Esophagus (tissue), 2 donors: Measurements from ENCODE around the gene HNRNPDL. TPM values are rescaled to one million over a fixed set of nuclear protein-coding genes. Genes with fewer than 3 reads are reported as not detected.
"Not testable (repeated sequence)": the region's sequence is repeated elsewhere in the genome, so short reads cannot be mapped to it uniquely, and the experiment has no call there.

ENCODE experiments used
- H3K27ac ChIP-seq, 2 donors: one replicate each; pipeline ENCODE4 v1.5.1; 2013; ENCODE audit warnings: low read depth in 2 of 2, mild to moderate bottlenecking in 2 of 2, inconsistent platforms in 1 of 2, low read length in 1 of 2, moderate library complexity in 1 of 2
- H3K27me3 ChIP-seq, 2 donors: one replicate each; pipeline ENCODE4 v1.6.1; 2013; ENCODE audit warnings: low read length in 2 of 2, control low read depth in 1 of 2, mild to moderate bottlenecking in 1 of 2; ENCODE audit not compliant: insufficient read depth in 2 of 2, control insufficient read depth in 1 of 2
- H3K36me3 ChIP-seq, 2 donors: one replicate each; pipeline ENCODE4 v1.6.1; 2013; ENCODE audit warnings: low read length in 1 of 2; ENCODE audit not compliant: control insufficient read depth in 2 of 2, insufficient read depth in 2 of 2
- H3K4me1 ChIP-seq, 2 donors: one replicate each; pipeline ENCODE4 v1.6.1; 2013; ENCODE audit warnings: low read length in 1 of 2; ENCODE audit not compliant: control insufficient read depth in 2 of 2, insufficient read depth in 2 of 2
- H3K4me3 ChIP-seq, 2 donors: one replicate each; pipeline ENCODE4 v1.5.1; 2013; ENCODE audit warnings: low read length in 2 of 2, mild to moderate bottlenecking in 2 of 2, low read depth in 1 of 2, moderate library complexity in 1 of 2
- H3K9me3 ChIP-seq, 2 donors: one replicate each; pipeline ENCODE4 v1.6.1; 2013; ENCODE audit warnings: mild to moderate bottlenecking in 2 of 2, low read depth in 1 of 2, low read length in 1 of 2, moderate library complexity in 1 of 2; ENCODE audit not compliant: control insufficient read depth in 2 of 2, insufficient read depth in 1 of 2
- WGBS, 2 donors: extraction: QIAGEN DNeasy Blood & Tissue Kit; methylation state at CpG; one replicate each; pipeline ENCODE4 v1.1.7; 2013; 5-methylcytosine and 5-hydroxymethylcytosine counted together
- polyA plus RNA-seq, 2 donors: library from polyadenylated mRNA; stranded (reverse); fragments of 200-250 nt; gene quantifications; one replicate each; pipeline ENCODE4 v1.2.3, GENCODE V29; 2013
- donor health status: healthy with polysubstance abuse.
- donor health status: Bipolar disorder and iron deficiency.

Gene HNRNPDL
- 100 to 1,000 TPM; 163 to 226 TPM for polyA plus RNA-seq

DNA sequence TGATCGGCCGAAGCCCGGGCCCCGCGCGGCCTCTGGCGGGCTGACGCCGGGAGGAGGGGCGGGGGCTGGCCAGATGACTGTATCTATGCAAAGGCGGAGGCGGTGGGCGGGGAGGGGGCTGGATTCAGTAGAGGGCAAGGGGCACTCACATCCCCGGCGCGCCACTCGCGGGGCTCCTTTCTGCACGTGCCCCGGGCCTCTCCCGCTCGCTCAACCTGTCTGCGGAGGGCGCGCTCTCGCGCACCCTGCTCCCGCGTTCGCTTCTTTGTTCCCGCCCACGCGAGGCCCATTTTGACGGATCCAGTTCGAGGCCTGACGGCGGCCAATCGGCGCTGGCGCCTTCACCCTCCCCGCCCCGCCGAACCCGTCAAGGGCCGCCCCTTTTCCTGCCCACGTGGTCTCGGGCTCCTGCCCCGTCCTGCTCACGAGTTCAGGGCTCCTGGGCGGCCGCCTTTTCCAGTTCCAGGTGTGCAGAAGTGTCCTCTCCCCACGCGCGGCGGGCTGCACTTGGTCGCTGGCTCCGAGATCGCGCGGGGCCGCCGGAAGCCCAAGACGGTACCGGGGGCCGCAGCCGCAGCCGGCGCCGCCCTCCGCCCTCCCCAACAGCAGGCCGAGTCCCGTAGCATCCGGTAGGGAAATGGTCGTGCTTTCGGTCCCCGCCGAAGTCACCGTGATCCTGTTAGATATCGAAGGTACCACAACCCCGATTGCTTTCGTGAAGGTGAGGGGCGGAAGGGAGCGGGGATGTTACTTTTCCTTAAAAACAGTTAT is at the start of gene HNRNPDL, which contains the start of gene ENOPH1:
TSS of gene HNRNPDL (minus strand) at position 270 of the 771 bp plus-strand sequence. CDS start 772 bp downstream, outside the sequence.
TSS of gene ENOPH1 (plus strand) at position 398 of the 771 bp plus-strand sequence. CDS start at position 638, 240 bp downstream.
- Histone ChIP-seq H3K4me1 (peaks cover 0 to 2% of the 10 kb centered on the region in 2 donors), H3K27ac (peak within 1 kb of the TSS; percentile 96 to 97), H3K9me3 (no peaks in the 10 kb centered on the region), H3K27me3 (no peaks in the 10 kb centered on the region), H3K4me3 (peak within 1 kb of the TSS; percentile 83 to 95), H3K36me3 (peaks cover 2 to 4% of the 10 kb centered on the region in 2 donors)
- WGBS, 2 donors, result 0% methylated on average over 75 to 83 of the region's 83 CpGs

DNA sequence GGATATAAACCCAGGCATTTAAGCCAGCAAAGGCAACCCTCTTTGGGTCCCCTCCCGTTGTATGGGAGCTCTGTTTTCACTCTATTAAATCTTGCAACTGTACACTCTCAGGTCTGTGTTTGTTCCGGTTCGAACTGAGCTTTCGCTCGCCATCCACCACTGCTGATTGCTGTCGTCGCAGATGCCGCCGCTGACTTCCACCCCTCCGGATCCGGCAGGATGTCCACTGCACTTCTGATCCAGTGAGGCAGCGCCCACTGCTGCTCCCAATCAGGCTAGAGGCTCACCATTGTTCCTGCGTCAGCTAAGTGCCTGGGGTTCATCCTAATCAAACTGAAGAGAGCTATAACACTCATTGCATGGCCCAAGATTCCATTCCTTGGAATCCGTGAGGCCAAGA is 49.3 kb upstream of the HNRNPDL start:
- Histone ChIP-seq H3K4me3 (no peak overlapping the region), H3K27ac (no peak overlapping the region), H3K9me3 (no peaks in the 10 kb centered on the region), H3K4me1 (no peaks in the 10 kb centered on the region), H3K27me3 (no peaks in the 10 kb centered on the region), H3K36me3 (no peaks in the 10 kb centered on the region)
- WGBS, 2 donors, result 95 to 96% methylated on average over 14 of the region's 14 CpGs

DNA sequence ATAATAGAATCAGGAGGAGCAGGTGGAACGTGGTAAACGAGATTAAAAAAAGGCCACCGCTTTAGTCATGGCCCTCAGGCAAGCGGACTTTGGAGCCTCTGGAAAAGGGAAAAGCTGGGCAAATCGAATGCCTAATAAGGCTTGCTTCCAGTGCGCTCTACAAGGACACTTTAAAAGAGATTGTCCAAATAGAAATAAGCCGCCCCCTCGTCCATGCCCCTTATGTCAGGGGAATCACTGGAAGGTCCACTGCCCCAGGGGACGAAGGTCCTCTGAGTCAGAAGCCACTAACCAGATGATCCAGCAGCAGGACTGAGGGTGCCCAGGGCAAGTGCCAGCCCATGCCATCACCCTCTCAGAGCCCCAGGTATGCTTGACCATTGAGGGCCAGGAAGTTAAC is 47.2 kb upstream of the HNRNPDL start:
- not testable (repeated sequence) for H3K27me3 ChIP-seq, H3K4me1 ChIP-seq, H3K27ac ChIP-seq, H3K4me3 ChIP-seq, H3K36me3 ChIP-seq, H3K9me3 ChIP-seq
- 60 to 65% methylated on average over 9 of the region's 9 CpGs for WGBS, 2 donors

DNA sequence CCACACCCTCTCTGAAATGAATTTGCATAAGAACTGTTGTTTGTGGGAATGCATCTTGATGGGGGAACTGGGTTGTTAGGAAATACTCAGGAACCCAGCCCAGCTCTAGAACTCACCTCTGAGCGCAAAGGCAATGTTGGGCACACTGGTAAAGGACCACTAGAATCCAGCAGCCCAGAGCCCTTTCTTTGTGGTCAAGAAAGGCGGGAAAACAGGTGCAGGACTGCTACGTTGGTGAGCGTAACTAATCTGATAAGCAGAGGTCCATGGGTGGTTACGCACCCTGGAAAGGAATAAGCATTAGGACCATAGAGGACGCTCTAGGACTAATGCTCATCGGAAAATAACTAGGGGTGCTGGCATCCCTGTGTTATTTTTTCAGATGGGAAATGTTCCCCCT is 45.7 kb upstream of the HNRNPDL start:
- not testable (repeated sequence) for H3K36me3 ChIP-seq, H3K9me3 ChIP-seq, H3K27ac ChIP-seq, H3K4me3 ChIP-seq, H3K4me1 ChIP-seq, H3K27me3 ChIP-seq
- WGBS, 2 donors, result 92 to 93% methylated on average over 7 of the region's 7 CpGs

DNA sequence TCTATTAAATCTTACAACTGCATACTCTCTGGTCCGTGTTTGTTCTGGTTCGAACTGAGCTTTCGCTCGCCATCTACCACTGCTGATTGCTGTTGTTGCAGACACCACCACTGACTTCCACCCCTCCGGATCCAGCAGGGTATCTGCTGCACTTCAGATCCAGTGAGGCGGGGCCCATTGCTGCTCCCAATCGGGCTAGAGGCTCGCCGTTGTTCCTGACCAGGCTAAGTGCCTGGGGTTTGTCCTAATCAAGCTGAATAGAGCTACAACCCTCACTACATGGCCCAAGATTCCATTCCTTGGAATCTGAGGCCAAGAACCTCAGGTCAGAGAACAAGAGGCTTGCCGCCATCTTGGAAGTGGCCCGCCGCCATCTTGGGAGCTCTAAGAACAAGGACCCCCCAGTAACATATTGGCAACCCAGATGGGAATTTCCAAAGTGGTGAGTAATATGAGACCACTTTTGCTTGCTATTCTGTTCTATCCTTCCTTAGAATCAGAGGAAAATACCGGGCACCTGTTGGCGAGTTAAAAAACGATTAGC is 43.4 kb upstream of the HNRNPDL start:
- no peaks in the 10 kb centered on the region for H3K36me3 ChIP-seq
- H3K27me3 ChIP-seq, result no peaks in the 10 kb centered on the region
- H3K4me1 ChIP-seq, result no peaks in the 10 kb centered on the region
- no peaks in the 10 kb centered on the region for H3K9me3 ChIP-seq
- no peak overlapping the region for H3K27ac ChIP-seq
- 96 to 97% methylated on average over 15 of the region's 15 CpGs for WGBS, 2 donors
- H3K4me3 ChIP-seq, result no peak overlapping the region

DNA sequence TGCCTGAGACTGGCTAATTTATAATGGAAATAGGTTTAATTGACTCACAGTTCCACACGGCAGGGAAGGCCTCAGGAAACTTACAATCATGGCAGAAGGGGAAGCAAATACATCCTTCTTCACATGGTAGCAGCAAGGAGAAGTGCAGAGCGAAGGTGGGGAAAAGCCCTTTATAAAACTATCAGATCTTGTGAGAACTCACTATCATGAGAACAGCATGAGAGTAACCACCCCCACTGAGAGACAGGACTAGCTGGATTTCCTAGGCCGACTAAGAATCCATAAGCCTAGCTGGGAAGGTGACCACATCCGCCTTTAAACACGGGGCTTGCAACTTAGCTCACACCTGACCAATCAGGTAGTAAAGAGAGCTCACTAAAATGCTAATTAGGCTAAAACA is 42.8 kb upstream of the HNRNPDL start:
- H3K4me1 ChIP-seq, H3K4me3 ChIP-seq, H3K27me3 ChIP-seq, H3K27ac ChIP-seq, H3K9me3 ChIP-seq, H3K36me3 ChIP-seq: not testable (repeated sequence)
- 49 to 71% methylated on average over 5 of the region's 5 CpGs for WGBS, 2 donors

DNA sequence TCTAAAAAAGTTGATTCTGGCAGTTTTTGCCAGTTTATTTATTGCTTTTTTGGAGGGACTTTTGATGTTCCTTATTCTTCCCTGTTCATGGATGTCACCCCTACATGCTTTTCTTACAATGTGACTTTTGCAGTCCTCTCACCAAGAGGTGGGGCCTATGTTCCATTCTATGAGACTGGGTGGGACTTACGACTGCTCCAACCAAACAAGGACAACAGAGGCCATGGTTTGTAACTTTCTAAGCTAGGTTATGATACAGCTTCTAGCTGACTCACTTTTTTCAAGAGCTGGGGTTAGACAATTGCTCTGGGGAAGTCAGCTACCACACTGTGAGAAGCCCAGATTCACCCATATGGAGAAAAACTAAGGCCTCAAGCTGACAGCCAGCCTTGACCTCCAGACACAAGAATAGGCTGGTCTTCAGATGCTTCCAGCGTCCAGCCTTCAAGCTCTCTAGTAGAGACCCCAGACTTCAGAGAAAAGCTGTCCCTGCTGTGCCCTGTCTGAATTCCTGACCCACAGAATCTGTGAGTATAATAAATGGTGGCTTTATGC is 39.6 kb upstream of the HNRNPDL start:
- Histone ChIP-seq H3K27ac (no peak overlapping the region), H3K27me3 (no peaks in the 10 kb centered on the region), H3K4me1 (no peaks in the 10 kb centered on the region), H3K4me3 (no peak overlapping the region), H3K9me3 (no peaks in the 10 kb centered on the region), H3K36me3 (no peaks in the 10 kb centered on the region)
- WGBS, 2 donors, result 64 to 70% methylated on average over 2 of the region's 2 CpGs

DNA sequence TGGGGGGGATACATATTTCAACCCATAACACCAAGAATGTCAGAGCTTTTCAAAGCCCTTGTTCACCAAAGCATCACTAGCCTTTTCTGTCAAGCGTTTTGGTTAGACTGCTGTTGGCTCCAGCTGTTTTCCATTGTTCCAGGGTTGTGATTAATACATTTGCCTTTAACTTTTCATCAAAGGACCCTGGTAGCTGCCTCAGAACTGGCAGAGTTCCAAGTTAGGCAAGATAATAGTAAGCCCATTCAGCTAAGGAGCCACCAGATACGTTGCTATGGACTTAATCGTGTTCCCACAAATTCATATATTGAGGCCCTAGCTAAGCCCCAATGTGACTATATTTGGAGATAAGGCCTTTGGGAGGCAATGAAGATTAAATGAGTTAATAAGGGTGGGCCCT is 37.2 kb upstream of the HNRNPDL start:
- H3K4me1 ChIP-seq, result no peaks in the 10 kb centered on the region
- H3K4me3 ChIP-seq, result no peak overlapping the region
- no peaks in the 10 kb centered on the region for H3K9me3 ChIP-seq
- H3K27ac ChIP-seq, result no peak overlapping the region
- 38 to 52% methylated on average over 3 of the region's 3 CpGs for WGBS, 2 donors
- H3K27me3 ChIP-seq, result no peaks in the 10 kb centered on the region
- no peaks in the 10 kb centered on the region for H3K36me3 ChIP-seq

DNA sequence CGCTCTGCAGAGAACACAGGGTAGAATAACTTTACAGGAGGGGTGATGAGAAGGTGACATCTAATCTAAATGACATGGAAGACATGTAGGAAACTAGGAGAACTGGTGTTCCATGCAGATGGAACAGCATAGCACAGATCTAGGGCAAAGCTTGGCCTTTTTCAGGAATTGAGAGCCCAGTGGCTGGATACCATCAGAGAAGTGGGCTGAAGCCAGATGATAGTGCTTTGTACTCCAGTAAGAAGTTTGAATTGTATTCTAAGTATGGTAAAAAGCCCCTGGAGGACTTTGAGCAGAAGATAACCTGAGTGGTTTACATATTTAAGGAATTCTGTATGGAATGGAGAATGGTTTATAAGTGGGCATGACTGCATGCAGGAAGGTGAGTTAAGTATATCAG is 33.0 kb upstream of the HNRNPDL start:
- Histone ChIP-seq H3K27ac (no peak overlapping the region), H3K36me3 (peaks cover 4 to 5% of the 10 kb centered on the region in 2 donors), H3K4me1 (no peaks in the 10 kb centered on the region), H3K9me3 (no peaks in the 10 kb centered on the region), H3K27me3 (no peaks in the 10 kb centered on the region), H3K4me3 (no peak overlapping the region)
- 95 to 100% methylated on average over 1 of the region's 1 CpG for WGBS, 2 donors
